HG03342 (cell line): Measurements from ENCODE around the gene GRM3.
A peak's percentile ranks its signal among the peaks of the same experiment; 100 is the strongest.

Source experiments
- ATAC-seq: cut with Tn5 transposase; IDR thresholded peaks from one replicate; pipeline ENCODE4 v1.9.1; 2021; ENCODE audit warnings: mild to moderate bottlenecking, moderate library complexity; ENCODE audit not compliant: unreplicated experiment

GRM3 gene

GRCh38 chr7:86884152-86884551 lies 240.4 kb downstream of the GRM3 start:
- ATAC-seq: no peak

DNA sequence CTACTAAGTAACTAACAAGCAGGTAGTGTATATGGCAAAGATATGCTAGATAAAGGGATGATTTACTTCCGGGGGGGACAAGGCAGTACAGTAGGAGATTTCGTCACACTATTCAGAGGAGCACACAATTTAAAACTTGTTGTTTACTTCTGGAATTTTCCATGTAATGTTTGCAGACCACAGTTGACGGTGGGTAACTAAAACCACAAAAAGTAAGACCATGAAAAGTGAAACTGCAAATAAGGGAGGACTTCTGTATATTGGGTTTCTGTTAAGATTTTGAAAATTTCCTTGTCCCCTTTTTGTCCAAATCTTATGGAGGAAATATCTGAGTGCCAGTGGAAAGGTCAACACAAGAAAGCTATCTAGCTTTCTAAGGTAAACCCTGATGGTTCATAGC lies 245.8 kb downstream of the GRM3 start:
- no peak for ATAC-seq

- ATAC-seq: no peak
These were observed 254.5 kb downstream of the GRM3 start for GRCh38 chr7:86898171-86898570.

GRCh38 chr7:86900886-86901285 lies 257.2 kb downstream of the GRM3 start:
- no peak for ATAC-seq

- ATAC-seq: peak; percentile 65
These were observed 261.5 kb downstream of the GRM3 start for GRCh38 chr7:86904949-86905834.

GRCh38 chr7:86908948-86909347 lies 265.2 kb downstream of the GRM3 start:
- ATAC-seq: no peak

- peak; percentile 56 for ATAC-seq
These were observed 267.9 kb downstream of the GRM3 start for GRCh38 chr7:86911659-86912058.

DNA sequence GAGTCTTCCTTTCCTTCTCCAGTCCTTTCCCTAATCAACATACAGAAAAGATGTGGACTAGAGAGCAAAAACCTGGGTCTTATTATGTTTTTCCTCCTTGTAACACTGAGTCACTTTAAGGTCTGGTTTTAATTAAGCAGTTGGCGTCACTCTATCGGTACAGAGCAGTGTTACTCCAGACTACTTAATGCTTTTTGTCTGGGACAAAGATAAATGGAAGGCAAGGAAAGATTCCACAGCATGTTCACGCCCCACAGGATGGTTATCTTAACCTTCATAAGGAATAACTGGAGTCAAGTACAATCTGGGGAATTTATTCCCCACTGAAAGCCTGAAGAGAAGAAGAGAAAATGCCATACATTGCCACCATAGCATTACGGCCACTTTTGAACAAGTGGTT lies 270.0 kb downstream of the GRM3 start:
- ATAC-seq: no peak
